Cortex of kidney (tissue), 1 donor: ENCODE results near the gene FLRT2.

Experiments used
- DNase-seq: peaks from one replicate; lab custom pipeline; 2025; lab: John Stamatoyannopoulos, UW

FLRT2 gene

GRCh38 chr14:85596562-85596961 is 66.6 kb downstream of the FLRT2 start:
- DNase-seq: no peak

GRCh38 chr14:85597701-85598100 is 67.8 kb downstream of the FLRT2 start:
- no peak for DNase-seq

GRCh38 chr14:85599939-85600338 is 70.0 kb downstream of the FLRT2 start:
- no peak for DNase-seq

- no peak for DNase-seq
Measured at GRCh38 chr14:85601246-85601645, 71.3 kb downstream of the FLRT2 start.

- DNase-seq: no peak
Measured at GRCh38 chr14:85601690-85602089, 71.7 kb downstream of the FLRT2 start.

GRCh38 chr14:85602345-85602744 is 72.4 kb downstream of the FLRT2 start:
- no peak for DNase-seq

GRCh38 chr14:85604021-85604420 is 74.1 kb downstream of the FLRT2 start:
- DNase-seq: no peak

GRCh38 chr14:85604714-85605113 is 74.8 kb downstream of the FLRT2 start:
- no peak for DNase-seq

- no peak for DNase-seq
Measured at GRCh38 chr14:85607651-85608081, 77.7 kb downstream of the FLRT2 start.

- DNase-seq: no peak
Measured at GRCh38 chr14:85613496-85613895, 83.6 kb downstream of the FLRT2 start.

GRCh38 chr14:85616386-85616885 is 86.5 kb downstream of the FLRT2 start:
- no peak for DNase-seq

- DNase-seq: no peak
Measured at GRCh38 chr14:85616886-85617285, 86.9 kb downstream of the FLRT2 start.

- DNase-seq: no peak
Measured at GRCh38 chr14:85617791-85618190, 87.8 kb downstream of the FLRT2 start.

- DNase-seq: no peak
Measured at GRCh38 chr14:85618390-85618789, 88.4 kb downstream of the FLRT2 start.

- DNase-seq: no peak
Measured at GRCh38 chr14:85618978-85619377, 89.0 kb downstream of the FLRT2 start.

GRCh38 chr14:85619851-85620250 is 89.9 kb downstream of the FLRT2 start:
- no peak for DNase-seq

- DNase-seq: no peak
Measured at GRCh38 chr14:85620947-85621346, 91.0 kb downstream of the FLRT2 start.

GRCh38 chr14:85622106-85622505 is 92.2 kb downstream of the FLRT2 start:
- no peak for DNase-seq

GRCh38 chr14:85622986-85623685 is 93.2 kb downstream of the FLRT2 start:
- DNase-seq: no peak

- DNase-seq: no peak
Measured at GRCh38 chr14:85625925-85626585, 96.1 kb downstream of the FLRT2 start.

GRCh38 chr14:85634205-85634604 is 104.3 kb downstream of the FLRT2 start:
- DNase-seq: no peak

- no peak for DNase-seq
Measured at GRCh38 chr14:85644211-85644610, 114.3 kb downstream of the FLRT2 start.

- DNase-seq: no peak
Measured at GRCh38 chr14:85653029-85653428, 123.1 kb downstream of the FLRT2 start.
